Panc1 (cell line): ENCODE results near the gene GATAD2B. TPM values are rescaled to one million over a fixed set of nuclear protein-coding genes. Genes with fewer than 3 reads are reported as not detected.

Experiments used
- ATAC-seq: fragments of 200-7000 bp; cut with Tn5 transposase; 2 replicates; pipeline ENCODE4 v1.9.1; 2020; ENCODE audit warnings: mild to moderate bottlenecking, moderate library complexity
- BruUV-seq: library from RNA; stranded (reverse); fragments of 400-500 nt; replicated peaks from 2 replicates; lab custom pipeline; 2021; lab: Mats Ljungman, UMichigan
- CTCF ChIA-PET: fragments of 300-600 bp; sonication (Branson Sonifier 250); formaldehyde crosslinking; loops from one replicate; lab custom pipeline; 2022; ENCODE audit warnings: antibody characterized with exemption; lab: Charles Lee
- POLR2A ChIA-PET: fragments of 300-600 bp; sonication (Branson Sonifier 250); formaldehyde crosslinking; loops from one replicate; lab custom pipeline; 2022; ENCODE audit warnings: antibody characterized with exemption; lab: Charles Lee
- DNase-seq: peaks from one replicate; pipeline ENCODE4 v3.0.0-alpha.2; 2010; ENCODE audit warnings: low read depth, low spot score
- H3K27ac ChIP-seq: 2 replicates; pipeline ENCODE4 v1.5.1; 2011; ENCODE audit warnings: mild to moderate bottlenecking, low read length, inconsistent platforms
- H3K27me3 ChIP-seq: fragments of 200-500 bp; sonication (Bioruptor generic); 2 replicates; pipeline ENCODE4 v1.6.0; 2014; ENCODE audit warnings: low read length, inconsistent platforms; ENCODE audit not compliant: control insufficient read depth, insufficient read depth
- H3K36me3 ChIP-seq: fragments of 200-500 bp; sonication (Bioruptor generic); 2 replicates; pipeline ENCODE4 v1.5.1; 2014; ENCODE audit warnings: inconsistent platforms, mild to moderate bottlenecking, low read length, moderate library complexity; ENCODE audit not compliant: control insufficient read depth, insufficient read depth
- H3K4me1 ChIP-seq: 2 replicates; pipeline ENCODE4 v1.5.1; 2011; ENCODE audit warnings: inconsistent platforms, mild to moderate bottlenecking, low read length, moderate library complexity; ENCODE audit not compliant: control insufficient read depth, insufficient read depth
- H3K4me3 ChIP-seq, 2 experiments: 2 replicates each; pipeline ENCODE4 v1.5.1; 2011 to 2012; ENCODE audit warnings: low read depth in 2 of 2, low read length in 2 of 2, mild to moderate bottlenecking in 2 of 2, inconsistent platforms in 1 of 2, moderate library complexity in 1 of 2
- H3K9me3 ChIP-seq: fragments of 200-500 bp; sonication (Bioruptor generic); 2 replicates; pipeline ENCODE4 v1.5.1; 2014; ENCODE audit warnings: low read depth, mild to moderate bottlenecking, inconsistent platforms, low read length, moderate library complexity; ENCODE audit not compliant: control insufficient read depth, insufficient read depth
- CTCF ChIP-seq: fragments of 450-650 bp; IDR thresholded peaks from 2 replicates; pipeline ENCODE4 v1.5.1; 2017; ENCODE audit warnings: mild to moderate bottlenecking
- POLR2AphosphoS5 ChIP-seq: IDR thresholded peaks from 2 replicates; pipeline ENCODE4 v1.6.1; 2012; ENCODE audit warnings: mild to moderate bottlenecking, low read depth, low read length, moderate library complexity
- REST ChIP-seq, 2 experiments: IDR thresholded peaks; 2 replicates each; pipeline ENCODE4 v1.6.1; 2011 to 2012; ENCODE audit warnings: low read depth in 2 of 2, control low read depth in 1 of 2, low read length in 1 of 2, mild to moderate bottlenecking in 1 of 2, moderate library complexity in 1 of 2; ENCODE audit not compliant: insufficient read depth in 1 of 2
- SIN3A ChIP-seq: IDR thresholded peaks from 2 replicates; pipeline ENCODE4 v1.6.1; 2012; ENCODE audit warnings: low read depth, mild to moderate bottlenecking, low read length, moderate library complexity, borderline replicate concordance; ENCODE audit not compliant: insufficient read depth
- TCF7L2 ChIP-seq: IDR thresholded peaks from 2 replicates; pipeline ENCODE4 v1.6.1; 2011; ENCODE audit warnings: mild to moderate bottlenecking, low read depth, low read length, inconsistent platforms
- in situ Hi-C: cut with HindIII; loops from 2 replicates; pipeline ENCODE4 v1.10.0; 2016; ENCODE audit warnings: low sequenced_read_pairs, low pct_unique_long_range_greater_than_20kb
- intact Hi-C: fragments of 100-400 bp; cut with micrococcal nuclease; formaldehyde crosslinking; loops from one replicate; pipeline ENCODE4 v1.10.0; 2022; ENCODE audit not compliant: unreplicated experiment
- total RNA-seq: library from RNA; stranded (reverse); gene quantifications from one replicate; pipeline ENCODE4 v1.2.1, GENCODE V29; 2021; ENCODE audit not compliant: unreplicated experiment

GATAD2B gene
- total RNA-seq, 1 experiment from 2014 or later = 47.2 TPM

- BruUV-seq = TSS peak; percentile 57
- Histone ChIP-seq H3K4me3 (peak overlapping the region in 1 of 2 experiments; percentile 76; a peak in 3 of 4 replicates), H3K27ac (peak overlapping the region; percentile 92), H3K9me3 (no peaks in the 10 kb centered on the region), H3K36me3 (no peaks in the 10 kb centered on the region), H3K27me3 (no peaks in the 10 kb centered on the region), H3K4me1 (peaks cover 19% of the 10 kb centered on the region)
- intact Hi-C loops (loop anchor here (5.0 kb wide), 1 partner anchor 98 kb away; no protein-coding TSS in a partner anchor), in situ Hi-C loops (no loop called here)
- ChIA-PET POLR2A (interaction anchor here (0.5 kb wide), 1 partner anchor 232 kb away, joined by 10 read pairs; no protein-coding TSS in a partner anchor), CTCF (interaction anchor here (0.6 kb wide), 2 partner anchors 18 to 38 kb away, joined by 3 to 6 read pairs; partner anchors contain the start of gene CRTC2)
- no peak; the same call in 1 of the 2 replicates for TF ChIP-seq CTCF
- TF ChIP-seq TCF7L2 = no peak
- no peak for TF ChIP-seq REST (IDR thresholded peaks at IDR 0.05; ENCODE audit: insufficient read depth in 1 of 2, low read depth in 2 of 2, low read length in 1 of 2)
- no peak for TF ChIP-seq POLR2AphosphoS5
- no peak for TF ChIP-seq SIN3A
- ATAC-seq = no peak
- no peak for DNase-seq
These were observed 2.6 kb downstream of the GATAD2B start for GRCh38 chr1:153919876-153920852.

- DNase-seq = no peak
- no peak overlapping the region for H3K27ac ChIP-seq
- H3K4me3 ChIP-seq = no peak overlapping the region
- TF ChIP-seq REST (IDR thresholded peaks at IDR 0.05; ENCODE audit: insufficient read depth in 1 of 2, low read depth in 2 of 2, low read length in 1 of 2) (no peak), CTCF (no peak)
- no peaks in the 10 kb centered on the region for H3K9me3 ChIP-seq
- ChIA-PET CTCF (interaction anchor here (0.6 kb wide), 1 partner anchor 95 kb away, joined by 5 read pairs; no protein-coding TSS in a partner anchor), POLR2A (no interaction called here)
- no peaks in the 10 kb centered on the region for H3K27me3 ChIP-seq
- peaks cover 17% of the 10 kb centered on the region for H3K4me1 ChIP-seq
- H3K36me3 ChIP-seq = no peaks in the 10 kb centered on the region
- intact Hi-C loops (no loop called here), in situ Hi-C loops (no loop called here)
- no TSS peak for BruUV-seq
- no peak for ATAC-seq
These were observed 6.5 kb downstream of the GATAD2B start for GRCh38 chr1:153916297-153916696.
